PC-9 (cell line): Measurements from ENCODE around the gene UCN3. TPM values are rescaled to one million over a fixed set of nuclear protein-coding genes. Genes with fewer than 3 reads are reported as not detected.

ENCODE experiments used
- BruUV-seq: library from RNA; stranded (reverse); fragments of 400-500 nt; replicated peaks from 2 replicates; lab custom pipeline; 2021; lab: Mats Ljungman, UMichigan
- CTCF ChIA-PET: fragments of 300-600 bp; sonication (Branson Sonifier 250); formaldehyde crosslinking; loops from one replicate; lab custom pipeline; 2022; ENCODE audit warnings: antibody characterized with exemption; lab: Charles Lee
- POLR2A ChIA-PET: fragments of 300-600 bp; sonication (Branson Sonifier 250); formaldehyde crosslinking; loops from one replicate; lab custom pipeline; 2022; ENCODE audit warnings: antibody characterized with exemption; ENCODE audit not compliant: unreplicated experiment; lab: Charles Lee
- DNase-seq, 2 experiments: peaks; one replicate each; pipeline versions ENCODE4 v3.0.0 to v3.0.0-alpha.2; 2015 to 2022; ENCODE audit warnings: mixed read lengths in 1 of 2
- H2AFZ ChIP-seq: fragments of 200-600 bp; sonication (generic); 2 replicates; pipeline ENCODE4 v1.8.1; 2017; ENCODE audit warnings: antibody characterized with exemption
- H3F3A ChIP-seq: fragments of 200-600 bp; sonication (generic); 2 replicates; pipeline ENCODE4 v1.8.1; 2017; ENCODE audit warnings: antibody characterized with exemption, mild to moderate bottlenecking, low read depth; ENCODE audit not compliant: insufficient read depth
- H3K27ac ChIP-seq: fragments of 200-600 bp; sonication (generic); 2 replicates; pipeline ENCODE4 v1.6.1; 2016; ENCODE audit warnings: mixed run types
- H3K27me3 ChIP-seq: fragments of 200-600 bp; sonication (generic); 2 replicates; pipeline ENCODE4 v1.6.1; 2016; ENCODE audit warnings: low read depth, mixed run types; ENCODE audit not compliant: insufficient read depth
- H3K36me3 ChIP-seq: fragments of 200-600 bp; sonication (generic); 2 replicates; pipeline ENCODE4 v1.6.1; 2016; ENCODE audit warnings: low read depth, mixed run types
- H3K4me1 ChIP-seq: fragments of 200-600 bp; sonication (generic); replicated peaks from 2 replicates; pipeline ENCODE4 v1.6.1; 2016; ENCODE audit warnings: mixed run types; ENCODE audit not compliant: insufficient read depth
- H3K4me2 ChIP-seq: fragments of 200-600 bp; sonication (generic); 2 replicates; pipeline ENCODE4 v1.6.1; 2017; ENCODE audit warnings: mixed run types
- H3K4me3 ChIP-seq: fragments of 200-600 bp; sonication (generic); 2 replicates; pipeline ENCODE4 v1.6.1; 2016; ENCODE audit warnings: mixed run types
- H3K79me2 ChIP-seq: fragments of 200-600 bp; sonication (generic); 2 replicates; pipeline ENCODE4 v1.6.1; 2017; ENCODE audit warnings: low read depth, mixed run types
- H3K9me2 ChIP-seq: fragments of 200-600 bp; sonication (generic); 2 replicates; pipeline ENCODE4 v1.8.1; 2017; ENCODE audit warnings: mild to moderate bottlenecking; ENCODE audit not compliant: insufficient read depth
- H3K9me3 ChIP-seq: fragments of 200-600 bp; sonication (generic); 2 replicates; pipeline ENCODE4 v1.8.1; 2016; ENCODE audit warnings: low read depth; ENCODE audit not compliant: insufficient read depth
- H4K20me1 ChIP-seq: fragments of 200-600 bp; sonication (generic); 2 replicates; pipeline ENCODE4 v1.8.1; 2017; ENCODE audit not compliant: insufficient read depth
- CTCF ChIP-seq: fragments of 200-600 bp; sonication (generic); conservative IDR thresholded peaks from 2 replicates; pipeline ENCODE4 v1.6.1; 2017; ENCODE audit warnings: mixed run types, antibody characterized with exemption, mild to moderate bottlenecking, moderate library complexity
- EZH2 ChIP-seq: fragments of 200-600 bp; sonication (generic); IDR thresholded peaks from 2 replicates; pipeline ENCODE4 v1.8.0; 2017; ENCODE audit warnings: antibody characterized with exemption, low read depth
- intact Hi-C: fragments of 100-400 bp; cut with micrococcal nuclease; formaldehyde crosslinking; loops from one replicate; pipeline ENCODE4 v1.10.0; 2022; ENCODE audit not compliant: unreplicated experiment
- total RNA-seq: library from RNA; stranded (reverse); gene quantifications from 2 replicates; pipeline ENCODE4 v1.2.3, GENCODE V29; 2021

The UCN3 gene
- total RNA-seq, 1 experiment from 2014 or later: not detected

- H3F3A ChIP-seq: no peaks in the 10 kb centered on the region
- ChIA-PET POLR2A (interaction anchor here (0.7 kb wide), 1 partner anchor 550 kb away, joined by 5 read pairs; no protein-coding TSS in a partner anchor), CTCF (no interaction called here)
- no peak for DNase-seq
- TF ChIP-seq EZH2 (no peak), CTCF (no peak)
- H2AFZ ChIP-seq: no peak overlapping the region
- peaks cover 13% of the 10 kb centered on the region for H3K9me3 ChIP-seq
- no TSS peak for BruUV-seq
- intact Hi-C loops: no loop called here
- no peak overlapping the region for H3K4me2 ChIP-seq
- no peaks in the 10 kb centered on the region for H3K4me1 ChIP-seq
- H3K36me3 ChIP-seq: no peaks in the 10 kb centered on the region
- no peaks in the 10 kb centered on the region for H3K79me2 ChIP-seq
- H3K4me3 ChIP-seq: no peak overlapping the region
- H3K9me2 ChIP-seq: no peaks in the 10 kb centered on the region
- H3K27ac ChIP-seq: no peak overlapping the region
- no peaks in the 10 kb centered on the region for H3K27me3 ChIP-seq
- H4K20me1 ChIP-seq: no peaks in the 10 kb centered on the region
These were observed 27.0 kb downstream of the UCN3 start for GRCh38 chr10:5391790-5392189.

GRCh38 chr10:5393529-5393928 lies 28.8 kb downstream of the UCN3 start:
- Histone ChIP-seq H3K4me1 (no peaks in the 10 kb centered on the region), H3K27ac (no peak overlapping the region), H3K4me3 (no peak overlapping the region), H4K20me1 (no peaks in the 10 kb centered on the region), H3K79me2 (no peaks in the 10 kb centered on the region), H3K27me3 (no peaks in the 10 kb centered on the region), H3K4me2 (no peak overlapping the region), H3K9me2 (no peaks in the 10 kb centered on the region), H3K36me3 (no peaks in the 10 kb centered on the region), H3K9me3 (peaks cover 13% of the 10 kb centered on the region), H2AFZ (no peak overlapping the region), H3F3A (no peaks in the 10 kb centered on the region)
- no TSS peak for BruUV-seq
- intact Hi-C loops: no loop called here
- ChIA-PET POLR2A (no interaction called here), CTCF (no interaction called here)
- no peak for DNase-seq
- no peak for TF ChIP-seq CTCF
- no peak for TF ChIP-seq EZH2

- DNase-seq: no peak
- Histone ChIP-seq H3K4me1 (no peaks in the 10 kb centered on the region), H4K20me1 (no peaks in the 10 kb centered on the region), H3K27me3 (no peaks in the 10 kb centered on the region), H3K79me2 (no peaks in the 10 kb centered on the region), H3K9me3 (peaks cover 11% of the 10 kb centered on the region), H2AFZ (no peak overlapping the region), H3K9me2 (no peaks in the 10 kb centered on the region), H3K27ac (no peak overlapping the region), H3K36me3 (no peaks in the 10 kb centered on the region), H3K4me3 (no peak overlapping the region), H3K4me2 (no peak overlapping the region), H3F3A (no peaks in the 10 kb centered on the region)
- ChIA-PET CTCF (no interaction called here), POLR2A (no interaction called here)
- BruUV-seq: no TSS peak
- intact Hi-C loops: no loop called here
- TF ChIP-seq CTCF (no peak), EZH2 (no peak)
These were observed 30.4 kb downstream of the UCN3 start for GRCh38 chr10:5395168-5395567.
